ENCODE data around the gene ZNF444.
"Not testable (repeated sequence)": the region's sequence is repeated elsewhere in the genome, so short reads cannot be mapped to it uniquely, and the experiment has no call there.

ZNF444 gene

GRCh38 chr19:56148096-56148495 lies 7.0 kb downstream of the ZNF444 start:
- no peak for DNase-seq (ENCODE audit: low spot score)

GRCh38 chr19:56148955-56149655 lies 8.0 kb downstream of the ZNF444 start:
- DNase-seq (ENCODE audit: low spot score), result not testable (repeated sequence)

- DNase-seq (ENCODE audit: low spot score), result no peak
Observed at GRCh38 chr19:56149656-56150038, 8.6 kb downstream of the ZNF444 start.

GRCh38 chr19:56150358-56150757 lies 9.3 kb downstream of the ZNF444 start:
- no peak for DNase-seq (ENCODE audit: low spot score)

GRCh38 chr19:56152644-56153043 lies 11.6 kb downstream of the ZNF444 start:
- DNase-seq (ENCODE audit: low spot score), result no peak

- no peak for DNase-seq (ENCODE audit: low spot score)
Observed at GRCh38 chr19:56153507-56153906, 12.4 kb downstream of the ZNF444 start.

GRCh38 chr19:56155124-56155687 lies 14.1 kb downstream of the ZNF444 start:
- DNase-seq (ENCODE audit: low spot score), result peak; percentile 65

- DNase-seq (ENCODE audit: low spot score), result no peak
Observed at GRCh38 chr19:56156768-56157167, 15.7 kb downstream of the ZNF444 start.

GRCh38 chr19:56158170-56158757 lies 17.2 kb downstream of the ZNF444 start:
- DNase-seq (ENCODE audit: low spot score), result no peak

GRCh38 chr19:56159009-56159559 lies 18.0 kb downstream of the ZNF444 start:
- DNase-seq (ENCODE audit: low spot score), result no peak

- no peak for DNase-seq (ENCODE audit: low spot score)
Observed at GRCh38 chr19:56159622-56160271, 18.7 kb downstream of the ZNF444 start.

- no peak for DNase-seq (ENCODE audit: low spot score)
Observed at GRCh38 chr19:56161534-56161933, 20.4 kb downstream of the ZNF444 start.

GRCh38 chr19:56162258-56162657 lies 21.2 kb downstream of the ZNF444 start:
- DNase-seq (ENCODE audit: low spot score), result no peak

GRCh38 chr19:56163097-56163496 lies 22.0 kb downstream of the ZNF444 start:
- DNase-seq (ENCODE audit: low spot score), result no peak

GRCh38 chr19:56167064-56167578 lies 26.0 kb downstream of the ZNF444 start:
- DNase-seq (ENCODE audit: low spot score), result peak; percentile 20

- no peak for DNase-seq (ENCODE audit: low spot score)
Observed at GRCh38 chr19:56170261-56170660, 29.2 kb downstream of the ZNF444 start.

GRCh38 chr19:56174086-56174485 lies 33.0 kb downstream of the ZNF444 start:
- no peak for DNase-seq (ENCODE audit: low spot score)

- no peak for DNase-seq (ENCODE audit: low spot score)
Observed at GRCh38 chr19:56174550-56174949, 33.5 kb downstream of the ZNF444 start.

GRCh38 chr19:56175861-56176307 lies 34.8 kb downstream of the ZNF444 start, which contains the start of gene GALP:
GALP (plus strand) TSS chr19:56176008; CDS start chr19:56177109, 1,101 bp downstream.
- not testable (repeated sequence) for DNase-seq (ENCODE audit: low spot score)

- not testable (repeated sequence) for DNase-seq (ENCODE audit: low spot score)
Observed at GRCh38 chr19:56176310-56176709, 35.2 kb downstream of the ZNF444 start.

GRCh38 chr19:56176881-56177280 lies 35.8 kb downstream of the ZNF444 start:
- no peak for DNase-seq (ENCODE audit: low spot score)

- no peak for DNase-seq (ENCODE audit: low spot score)
Observed at GRCh38 chr19:56177564-56178243, 36.6 kb downstream of the ZNF444 start.
